ENCODE measurements around the gene BMAL1. TPM values are rescaled to one million over a fixed set of nuclear protein-coding genes. Genes with fewer than 3 reads are reported as not detected.

Gene BMAL1
- total RNA-seq, 1 experiment from 2014 or later: 3.2 TPM

DNA sequence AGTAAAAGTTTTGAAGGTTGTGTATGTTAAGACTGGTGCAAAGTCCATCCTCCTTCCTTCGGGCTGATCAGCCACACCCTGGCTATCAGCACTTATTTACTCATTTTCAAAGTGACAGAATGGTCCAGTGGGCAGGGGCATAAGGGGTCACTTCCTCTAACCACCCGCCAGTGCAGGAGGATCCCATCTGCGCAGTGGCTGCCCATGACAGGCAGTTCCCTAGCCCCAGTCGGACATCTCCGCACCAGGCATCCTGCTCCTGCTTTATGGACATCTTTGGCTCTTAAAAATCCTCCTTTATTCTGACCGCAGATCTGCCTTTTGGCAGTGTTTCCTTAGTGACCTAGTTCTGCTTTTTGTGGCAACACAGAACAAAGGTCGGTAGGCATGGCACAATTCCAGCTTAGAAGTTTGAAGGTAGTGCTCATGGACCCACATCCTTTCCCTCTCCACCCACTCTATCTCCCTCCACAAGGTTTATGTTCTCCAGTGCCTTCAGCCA, 55.9 kb downstream of the BMAL1 start:
- TF ChIP-seq EZH2 (IDR thresholded peaks at IDR 0.05; ENCODE audit: borderline replicate concordance, low read depth, low read length, poor library complexity, severe bottlenecking) (no peak), CTCF (conservative IDR thresholded peaks at IDR 0.05; ENCODE audit: low read depth, low read length) (no peak)
- H3K4me3 ChIP-seq (ENCODE audit: low read depth, low read length, poor library complexity, severe bottlenecking): no peak overlapping the region
- intact Hi-C loops (cut with micrococcal nuclease; ENCODE audit: unreplicated experiment): loop anchor here (10.0 kb wide), 1 partner anchor 999 kb away; no protein-coding TSS in a partner anchor
- H3K36me3 ChIP-seq (ENCODE audit: insufficient read depth, low read length, poor library complexity, severe bottlenecking): no peaks in the 10 kb centered on the region
- peaks cover 4% of the 10 kb centered on the region for H3K4me1 ChIP-seq (ENCODE audit: insufficient read depth, low read length, poor library complexity, severe bottlenecking)
- no peaks in the 10 kb centered on the region for H3K27me3 ChIP-seq (replicated peaks; ENCODE audit: insufficient read depth, low read depth, low read length, poor library complexity)
- DNase-seq (ENCODE audit: low spot score): no peak
- BruUV-seq (replicated peaks): no TSS peak
- H3K9me3 ChIP-seq (ENCODE audit: low read depth, low read length, poor library complexity, severe bottlenecking): no peaks in the 10 kb centered on the region
- POLR2A ChIA-PET (ENCODE audit: low non-redundant PET): no interaction called here
- CTCF ChIA-PET: no interaction called here
- H3K27ac ChIP-seq (ENCODE audit: low read depth, low read length, poor library complexity, severe bottlenecking): no peak overlapping the region

DNA sequence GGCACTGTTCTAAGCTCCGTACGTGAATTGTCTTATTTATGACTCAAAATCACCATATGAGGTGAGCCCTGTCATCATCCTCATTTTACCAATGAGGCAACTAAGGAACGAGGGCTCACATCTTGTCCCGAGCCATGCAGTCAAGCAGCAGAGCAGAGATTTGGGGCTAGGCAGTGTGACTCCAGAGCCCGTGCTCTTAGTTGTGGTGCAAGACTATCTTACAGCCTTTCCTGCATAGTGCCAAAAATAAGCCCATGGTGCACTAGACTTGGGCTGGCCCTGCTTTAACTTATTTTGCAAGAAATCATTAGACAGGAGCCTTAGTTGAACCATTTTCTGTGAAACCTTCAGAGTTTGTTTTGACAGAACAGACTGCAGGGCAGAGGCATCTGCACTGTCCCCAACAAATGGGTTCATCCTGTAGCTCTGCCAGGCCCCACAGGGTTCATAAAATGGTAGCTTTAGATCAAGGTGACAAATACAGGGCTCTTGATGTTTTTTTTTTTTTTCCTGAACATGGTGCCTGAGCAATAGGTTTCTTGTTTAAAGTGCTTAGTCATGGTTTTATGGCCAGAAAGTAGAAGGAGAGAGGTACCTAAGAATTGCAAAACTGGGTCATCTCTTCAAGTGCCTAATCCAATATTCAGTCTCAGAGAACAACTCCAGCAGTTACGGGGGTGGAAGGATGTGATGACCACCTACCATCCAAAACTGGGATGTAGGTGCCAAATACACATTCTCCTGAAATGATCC, 56.6 kb downstream of the BMAL1 start:
- BruUV-seq (replicated peaks): no TSS peak
- no peak for DNase-seq (ENCODE audit: low spot score)
- H3K9me3 ChIP-seq (ENCODE audit: low read depth, low read length, poor library complexity, severe bottlenecking): no peaks in the 10 kb centered on the region
- H3K4me1 ChIP-seq (ENCODE audit: insufficient read depth, low read length, poor library complexity, severe bottlenecking): peaks cover 4% of the 10 kb centered on the region
- intact Hi-C loops (cut with micrococcal nuclease; ENCODE audit: unreplicated experiment): loop anchor here (10.0 kb wide), 1 partner anchor 999 kb away; no protein-coding TSS in a partner anchor
- H3K27me3 ChIP-seq (replicated peaks; ENCODE audit: insufficient read depth, low read depth, low read length, poor library complexity): no peaks in the 10 kb centered on the region
- H3K36me3 ChIP-seq (ENCODE audit: insufficient read depth, low read length, poor library complexity, severe bottlenecking): no peaks in the 10 kb centered on the region
- TF ChIP-seq CTCF (conservative IDR thresholded peaks at IDR 0.05; ENCODE audit: low read depth, low read length) (no peak), EZH2 (IDR thresholded peaks at IDR 0.05; ENCODE audit: borderline replicate concordance, low read depth, low read length, poor library complexity, severe bottlenecking) (no peak)
- ChIA-PET CTCF (interaction anchor here (0.6 kb wide), 1 partner anchor 212 kb away, joined by 3 read pairs; no protein-coding TSS in a partner anchor), POLR2A (ENCODE audit: low non-redundant PET) (no interaction called here)
- no peak overlapping the region for H3K4me3 ChIP-seq (ENCODE audit: low read depth, low read length, poor library complexity, severe bottlenecking)
- no peak overlapping the region for H3K27ac ChIP-seq (ENCODE audit: low read depth, low read length, poor library complexity, severe bottlenecking)

GRCh38 chr11:13335319-13335718, 57.7 kb downstream of the BMAL1 start:
- H3K4me1 ChIP-seq (ENCODE audit: insufficient read depth, low read length, poor library complexity, severe bottlenecking): peaks cover 4% of the 10 kb centered on the region
- DNase-seq (ENCODE audit: low spot score): peak; percentile 75

More at GRCh38 chr11:13335319-13335718, 57.7 kb downstream of the BMAL1 start:
- Histone ChIP-seq H3K27me3 (replicated peaks; ENCODE audit: insufficient read depth, low read depth, low read length, poor library complexity) (no peaks in the 10 kb centered on the region), H3K36me3 (ENCODE audit: insufficient read depth, low read length, poor library complexity, severe bottlenecking) (no peaks in the 10 kb centered on the region), H3K9me3 (ENCODE audit: low read depth, low read length, poor library complexity, severe bottlenecking) (no peaks in the 10 kb centered on the region), H3K27ac (ENCODE audit: low read depth, low read length, poor library complexity, severe bottlenecking) (no peak overlapping the region), H3K4me3 (ENCODE audit: low read depth, low read length, poor library complexity, severe bottlenecking) (no peak overlapping the region)
- CTCF ChIA-PET: interaction anchor here (1.0 kb wide), 1 partner anchor 125 kb away, joined by 4 read pairs; no protein-coding TSS in a partner anchor
- no peak for TF ChIP-seq EZH2 (IDR thresholded peaks at IDR 0.05; ENCODE audit: borderline replicate concordance, low read depth, low read length, poor library complexity, severe bottlenecking)
- peak; percentile 85 for TF ChIP-seq CTCF (conservative IDR thresholded peaks at IDR 0.05; ENCODE audit: low read depth, low read length)
- intact Hi-C loops (cut with micrococcal nuclease; ENCODE audit: unreplicated experiment): loop anchor here (1.0 to 10.0 kb wide), 2 partner anchors 125 to 1001 kb away; no protein-coding TSS in a partner anchor
- POLR2A ChIA-PET (ENCODE audit: low non-redundant PET): no interaction called here
- BruUV-seq (replicated peaks): no TSS peak
